HG03571 (cell line): Measurements from ENCODE around the gene NFKBIB.

Experiments
- ATAC-seq: cut with Tn5 transposase; IDR thresholded peaks from one replicate; pipeline ENCODE4 v1.9.1; 2021; ENCODE audit not compliant: unreplicated experiment

The NFKBIB gene

GRCh38 chr19:38901683-38902082 is 1.9 kb downstream of the NFKBIB start:
- ATAC-seq: no peak

DNA sequence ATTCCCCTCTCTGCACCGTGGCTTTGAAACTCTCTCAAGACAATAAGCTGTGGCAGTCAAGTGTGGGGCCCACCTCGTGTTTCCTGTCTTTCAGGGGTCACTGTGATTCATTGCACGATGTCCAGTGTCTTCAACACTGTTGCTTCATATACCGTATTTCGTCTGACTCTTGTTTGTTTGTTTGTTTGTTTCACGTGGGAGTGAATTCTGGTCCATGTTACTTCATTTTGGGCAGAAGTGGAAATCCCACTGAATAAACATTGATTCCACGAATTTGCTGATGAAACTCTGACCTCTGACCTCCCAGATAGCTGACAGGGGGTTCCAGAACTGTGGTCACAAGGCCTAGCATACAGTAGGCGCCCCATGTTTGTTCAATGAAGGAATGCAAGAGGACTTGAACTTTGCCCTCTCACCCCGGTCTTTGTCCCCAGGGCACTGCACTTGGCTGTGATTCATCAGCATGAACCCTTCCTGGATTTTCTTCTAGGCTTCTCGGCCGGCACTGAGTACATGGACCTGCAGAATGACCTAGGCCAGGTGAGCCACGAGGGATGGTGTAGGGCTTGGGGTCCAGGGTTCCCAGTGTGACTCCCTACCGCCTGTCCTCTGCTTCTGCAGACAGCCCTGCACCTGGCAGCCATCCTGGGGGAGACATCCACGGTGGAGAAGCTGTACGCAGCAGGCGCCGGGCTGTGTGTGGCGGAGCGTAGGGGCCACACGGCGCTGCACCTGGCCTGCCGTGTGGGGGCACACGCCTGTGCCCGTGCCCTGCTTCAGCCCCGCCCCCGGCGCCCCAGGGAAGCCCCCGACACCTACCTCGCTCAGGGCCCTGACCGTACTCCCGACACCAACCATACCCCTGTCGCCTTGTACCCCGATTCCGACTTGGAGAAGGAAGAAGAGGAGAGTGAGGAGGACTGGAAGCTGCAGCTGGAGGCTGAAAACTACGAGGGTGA is 5.1 kb downstream of the NFKBIB start:
- ATAC-seq: no peak

- ATAC-seq: no peak
These were observed 5.9 kb downstream of the NFKBIB start for GRCh38 chr19:38905620-38906019.

DNA sequence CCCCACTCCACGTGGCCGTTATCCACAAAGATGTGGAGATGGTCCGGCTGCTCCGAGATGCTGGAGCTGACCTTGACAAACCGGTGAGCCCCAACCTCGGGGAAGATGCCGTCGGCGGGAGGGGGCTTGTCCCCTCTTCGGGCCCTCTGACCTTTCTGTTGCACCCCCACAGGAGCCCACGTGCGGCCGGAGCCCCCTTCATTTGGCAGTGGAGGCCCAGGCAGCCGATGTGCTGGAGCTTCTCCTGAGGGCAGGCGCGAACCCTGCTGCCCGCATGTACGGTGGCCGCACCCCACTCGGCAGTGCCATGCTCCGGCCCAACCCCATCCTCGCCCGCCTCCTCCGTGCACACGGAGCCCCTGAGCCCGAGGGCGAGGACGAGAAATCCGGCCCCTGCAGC is 7.5 kb downstream of the NFKBIB start:
- ATAC-seq: no peak

DNA sequence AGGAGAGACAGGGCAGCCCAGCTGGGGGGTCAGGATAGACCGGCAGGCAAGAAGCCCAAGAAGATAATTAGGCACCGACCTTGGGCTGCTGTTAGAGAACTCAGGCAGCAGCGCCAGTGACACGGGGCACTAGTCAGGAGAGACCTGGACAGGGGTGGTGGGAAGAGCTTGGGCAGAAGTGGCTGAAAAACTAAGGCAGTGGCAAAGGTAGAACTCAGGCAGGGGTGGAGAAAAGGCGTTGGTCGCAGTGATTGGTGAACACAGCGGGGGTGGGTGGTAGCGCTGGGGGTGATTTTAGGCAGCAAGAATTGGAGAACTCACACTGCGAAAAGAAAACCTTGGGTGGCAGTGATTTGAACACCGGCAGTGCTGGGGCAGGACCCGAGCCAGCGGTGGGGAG is 7.9 kb downstream of the NFKBIB start:
- ATAC-seq: no peak

DNA sequence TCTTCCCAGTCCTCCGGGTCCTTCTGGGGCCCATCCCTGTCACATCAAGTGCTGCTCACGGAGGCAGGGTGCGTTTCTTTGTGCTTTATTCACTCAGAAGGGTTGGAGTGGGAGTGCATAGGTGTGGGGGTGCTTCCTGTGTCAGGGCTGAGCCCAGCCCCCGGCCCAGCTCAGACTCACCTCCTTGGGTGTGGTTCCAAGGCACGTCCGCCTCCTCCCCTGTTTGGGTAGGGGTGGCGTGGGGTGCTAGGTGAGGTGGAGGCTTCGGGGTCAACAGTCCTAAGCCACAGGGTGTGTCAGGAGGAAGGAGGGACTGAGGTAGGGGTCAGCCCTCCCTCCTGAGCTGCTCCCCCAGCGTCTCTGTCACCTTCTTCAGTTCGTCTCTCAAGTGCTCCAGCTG is 9.1 kb downstream of the NFKBIB start:
- no peak for ATAC-seq

DNA sequence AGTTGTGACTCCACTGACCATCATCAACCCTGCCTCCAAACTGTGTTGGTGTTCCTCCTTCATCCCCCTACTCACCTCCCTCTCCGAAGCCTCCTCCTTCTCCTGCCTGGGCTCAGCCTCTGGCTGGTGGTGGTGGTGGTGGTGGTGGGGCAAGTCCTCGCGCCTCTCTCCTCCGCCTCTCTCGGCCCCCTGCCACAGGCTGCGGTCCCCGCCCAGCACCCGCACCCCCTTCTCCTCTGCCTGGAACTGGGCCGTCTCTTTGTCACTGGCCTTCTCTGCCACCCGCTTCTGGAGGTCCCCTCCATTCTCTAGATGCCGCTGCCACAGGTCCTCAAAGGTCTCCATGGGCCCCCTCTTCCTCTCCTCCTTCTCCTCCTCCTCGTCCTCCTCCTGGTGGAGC is 10.7 kb downstream of the NFKBIB start:
- ATAC-seq: no peak

DNA sequence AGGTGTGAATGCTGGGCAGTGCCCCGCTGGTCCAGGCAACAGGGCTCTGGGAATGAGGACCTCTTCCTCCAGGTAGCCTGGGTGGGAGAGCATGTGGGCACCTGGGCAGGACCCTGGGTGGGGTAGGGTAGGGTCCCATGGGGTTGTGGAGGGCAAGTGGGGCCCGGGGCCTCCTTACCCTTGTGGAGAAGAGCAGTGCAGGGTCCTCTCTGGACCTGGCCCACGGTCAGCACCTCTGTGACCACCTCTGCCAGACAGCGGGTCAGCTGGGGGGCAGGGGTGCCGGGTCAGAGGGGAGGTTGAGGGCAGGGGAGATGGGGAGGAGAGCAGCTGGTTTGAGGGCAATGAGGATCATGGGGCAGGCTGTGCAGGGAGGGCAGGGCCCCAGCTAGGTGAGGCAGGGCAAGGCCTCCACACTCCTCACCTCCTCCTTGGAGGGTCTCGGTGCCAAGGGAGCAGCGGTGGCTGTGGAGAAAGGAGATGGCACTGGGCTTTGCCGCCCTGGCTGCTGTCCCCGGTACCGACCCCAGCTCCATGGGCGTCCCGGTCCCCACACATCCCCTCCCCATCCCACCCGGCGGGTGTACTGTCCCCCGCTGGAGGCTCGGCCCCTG is 11.7 kb downstream of the NFKBIB start:
- no peak for ATAC-seq

DNA sequence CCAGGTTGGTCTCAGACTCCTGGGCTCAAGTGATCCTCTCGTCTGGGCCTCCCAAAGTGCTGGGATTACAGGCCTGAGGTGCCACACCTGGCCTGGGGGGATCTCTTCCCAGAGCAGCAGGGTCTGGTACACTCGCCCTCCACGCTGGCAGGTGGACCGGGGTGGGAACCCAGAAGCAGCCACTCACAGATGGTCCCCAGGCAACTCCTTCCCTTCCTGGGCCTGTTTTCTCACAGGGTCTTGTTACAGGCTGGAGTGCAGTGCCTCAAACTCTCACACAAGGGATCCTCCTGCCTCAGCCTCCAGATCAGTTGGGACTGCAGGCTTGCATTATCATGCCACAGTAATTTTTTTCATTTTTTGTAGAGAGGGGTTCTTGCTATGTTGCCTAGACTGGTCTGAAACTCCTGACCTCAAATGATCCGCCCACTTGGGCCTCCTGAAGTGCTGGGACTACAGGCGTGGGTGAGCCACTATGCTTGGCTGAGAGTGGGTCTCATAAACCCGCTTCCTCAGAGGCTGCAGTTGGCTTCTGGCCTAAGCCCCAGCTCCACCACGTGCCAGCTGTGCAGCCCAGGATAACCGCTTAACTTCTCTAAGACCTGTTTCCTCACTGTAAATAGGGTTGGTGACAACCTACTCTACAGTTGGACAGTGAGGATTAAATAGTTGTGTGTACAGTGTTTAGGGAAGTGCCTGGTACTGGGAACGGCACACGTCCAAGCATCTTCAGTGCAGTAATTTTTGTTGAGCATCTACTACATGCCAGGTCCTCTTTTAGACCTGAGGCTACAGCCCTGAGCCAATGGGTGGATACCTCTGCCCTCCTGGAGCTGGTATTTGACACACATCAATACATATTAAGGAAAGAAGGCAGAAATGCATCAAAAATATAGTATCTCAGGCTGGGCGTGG is 13.1 kb downstream of the NFKBIB start:
- no peak for ATAC-seq

GRCh38 chr19:38913958-38914357 is 14.2 kb downstream of the NFKBIB start:
- ATAC-seq: no peak

GRCh38 chr19:38915329-38916321 is 15.9 kb downstream of the NFKBIB start:
- ATAC-seq: no peak

- ATAC-seq: no peak
These were observed 17.7 kb downstream of the NFKBIB start for GRCh38 chr19:38917516-38917915.

- no peak for ATAC-seq
These were observed 18.2 kb downstream of the NFKBIB start for GRCh38 chr19:38917921-38918491.

GRCh38 chr19:38918526-38918925 is 18.8 kb downstream of the NFKBIB start:
- no peak for ATAC-seq

DNA sequence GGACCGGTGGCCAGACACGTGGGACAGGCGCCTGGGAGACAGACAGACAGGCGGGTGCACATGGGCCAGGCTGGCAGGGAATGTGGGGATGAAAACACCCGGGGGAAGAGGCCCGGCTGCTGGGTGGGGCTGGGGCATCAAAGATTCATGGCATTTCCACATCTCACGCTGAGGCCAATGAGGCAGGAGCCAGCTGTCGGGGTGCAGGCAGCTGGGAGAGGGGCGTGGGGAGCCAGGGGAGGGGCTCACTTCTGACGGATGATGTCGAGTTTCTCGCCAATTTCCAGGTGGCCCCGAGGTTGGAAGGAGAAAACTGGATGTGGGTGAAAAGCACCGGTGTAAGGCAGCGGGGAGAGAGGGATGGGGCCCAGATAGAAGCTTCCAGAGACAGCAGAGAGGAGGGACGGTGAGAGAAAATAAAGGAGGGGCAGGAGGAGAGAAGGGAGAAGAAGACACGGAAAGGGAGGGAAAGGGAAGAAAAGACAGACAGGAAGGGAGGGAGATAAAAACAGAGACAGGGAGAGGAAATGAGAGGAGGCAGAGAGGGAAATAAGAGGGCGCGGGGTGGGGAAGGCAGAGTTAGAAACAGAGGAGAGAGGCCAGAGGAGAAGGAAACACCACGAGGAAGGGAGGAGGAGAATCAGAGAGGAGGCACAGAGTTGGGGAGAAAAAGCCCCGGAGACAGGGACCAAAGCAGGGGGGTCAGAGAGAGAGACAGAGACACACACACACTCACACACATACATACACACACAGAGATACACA is 20.2 kb downstream of the NFKBIB start:
- ATAC-seq: no peak

DNA sequence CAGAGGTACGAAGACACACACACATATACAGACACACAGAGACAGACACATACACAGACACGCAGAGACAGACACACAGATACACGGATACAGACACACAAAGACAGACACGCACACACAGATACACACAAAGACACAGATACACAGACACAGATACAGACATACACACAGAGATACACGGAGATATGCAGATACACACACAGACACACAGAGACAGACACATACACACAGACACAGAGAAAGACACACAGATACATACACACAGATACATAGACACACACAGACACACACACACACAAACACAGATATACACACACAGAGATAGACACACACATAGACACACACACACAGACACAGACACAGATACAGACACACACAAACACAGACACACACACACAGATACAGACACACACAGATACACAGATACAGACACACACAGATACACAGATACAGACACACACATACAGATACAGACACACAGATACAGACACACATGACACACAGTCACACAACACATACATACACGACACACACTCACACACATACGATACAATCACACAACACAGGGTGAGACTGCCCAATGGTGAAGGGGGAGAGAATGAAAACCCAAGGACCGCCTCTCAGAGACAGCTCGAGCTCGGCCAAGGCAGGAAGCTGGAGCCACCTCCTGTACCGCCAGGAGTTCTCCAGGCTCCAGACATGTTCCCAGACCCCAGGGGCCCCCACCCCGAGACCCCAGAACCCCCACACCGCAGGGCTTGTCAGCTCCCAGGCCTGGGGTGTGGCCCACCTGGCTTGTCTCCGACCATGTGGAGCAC is 21.0 kb downstream of the NFKBIB start:
- no peak for ATAC-seq

DNA sequence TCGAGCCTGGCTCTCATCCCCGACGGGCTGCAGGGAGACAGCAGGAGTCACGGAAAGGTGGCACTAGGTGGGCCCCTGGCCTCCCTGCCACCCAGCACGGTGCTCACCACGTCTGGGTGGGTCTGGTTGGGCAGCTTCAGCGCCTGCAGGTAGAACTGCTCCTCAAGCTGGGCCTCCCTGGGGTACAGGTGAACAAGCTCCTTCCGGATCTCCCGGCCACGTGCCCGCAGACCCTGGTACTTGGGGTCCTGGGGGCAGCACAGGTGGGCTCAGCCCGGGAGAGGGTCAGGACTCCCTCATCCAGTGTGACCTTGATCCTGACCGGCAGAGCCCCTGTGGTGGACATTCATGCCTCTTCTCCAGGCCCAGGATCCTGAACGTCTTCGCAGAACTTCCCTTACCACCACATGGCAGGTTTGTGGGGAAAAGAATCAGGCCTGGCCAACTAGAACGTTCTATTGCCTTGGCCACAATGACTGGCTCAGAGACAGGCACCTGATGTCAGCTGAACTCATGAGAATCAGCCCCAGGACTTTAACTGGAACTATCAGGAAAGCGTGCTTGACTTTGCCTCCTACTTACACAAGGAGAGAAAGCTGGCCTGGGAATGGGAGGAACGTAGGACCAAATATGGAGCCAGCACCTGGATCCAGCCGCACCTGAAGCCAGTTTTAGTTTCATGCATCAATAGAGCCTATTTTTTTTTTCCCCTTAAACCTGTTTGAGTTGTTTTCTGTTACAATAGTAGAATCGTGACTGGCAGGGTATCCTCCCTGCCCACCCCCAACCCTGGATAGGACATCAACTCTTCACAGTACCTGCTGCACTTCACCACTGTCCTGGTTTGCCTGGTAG is 21.9 kb downstream of the NFKBIB start:
- no peak for ATAC-seq
